Activated naive CD4-positive, alpha-beta T cell treated with anti-CD3 and anti-CD28 coated beads, Interleukin-2, amount 10 ng/mL, durations not matched to agents 5 hours and 36 hours (primary cell): ENCODE data around the gene OSGIN1. TPM values are rescaled to one million over a fixed set of nuclear protein-coding genes. Genes with fewer than 3 reads are reported as not detected.

ENCODE experiments used
- total RNA-seq, 2 experiments: library from RNA; stranded (reverse); gene quantifications; one replicate each; pipeline ENCODE4 v1.2.3, GENCODE V29; 2021

The OSGIN1 gene
- total RNA-seq, result under 1 TPM; 0.66 to 0.77 TPM

GRCh38 chr16:83952940-83953795 lies at the start of gene OSGIN1:
Gene OSGIN1, plus strand, starts transcription at chr16:83953240. Its CDS starts 4,432 bp downstream, at chr16:83957672.

GRCh38 chr16:83967838-83968305 lies 14.8 kb downstream of the OSGIN1 start, which contains the start of gene NECAB2:
Gene NECAB2, plus strand, starts transcription at chr16:83968244. Its CDS starts 405 bp downstream, at chr16:83968649.

Other genes with a start within 250 kb of the OSGIN1 start
- 10 to 100 TPM; 50.9 to 62.9 TPM for gene HSBP1, start 145.3 kb upstream of the OSGIN1 start, total RNA-seq
- 1 to 10 TPM; 4.7 to 5.3 TPM for gene MLYCD, start 54.1 kb upstream of the OSGIN1 start, total RNA-seq
- not detected for gene NECAB2, start 15.0 kb downstream of the OSGIN1 start, total RNA-seq
- not detected for gene SLC38A8, start 89.6 kb downstream of the OSGIN1 start, total RNA-seq
- 10 to 100 TPM; 57.1 to 59.3 TPM for gene MBTPS1, start 163.7 kb downstream of the OSGIN1 start, total RNA-seq
- gene HSDL1, start 191.9 kb downstream of the OSGIN1 start, total RNA-seq, result 10 to 100 TPM; 13.9 to 15.3 TPM
- gene DNAAF1, start 192.1 kb downstream of the OSGIN1 start, total RNA-seq, result not detected
- gene TAF1C, start 233.8 kb downstream of the OSGIN1 start, total RNA-seq, result 10 to 100 TPM; 63.2 to 63.5 TPM
- not detected for gene ADAD2, start 237.9 kb downstream of the OSGIN1 start, total RNA-seq